GM12878 (cell line): ENCODE results near the gene TNFRSF8. TPM values are rescaled to one million over a fixed set of nuclear protein-coding genes. Genes with fewer than 3 reads are reported as not detected.

Experiments used
- ATF2 ChIP-seq: IDR thresholded peaks from 2 replicates; pipeline ENCODE4 v1.6.1; 2012; ENCODE audit warnings: low read length, inconsistent platforms
- ATF3 ChIP-seq: IDR thresholded peaks from 2 replicates; pipeline ENCODE4 v1.6.1; 2011; ENCODE audit warnings: low read depth, mild to moderate bottlenecking, low read length, moderate library complexity, borderline replicate concordance; ENCODE audit errors: extremely low read depth
- BCLAF1 ChIP-seq: fragments of 450-650 bp; IDR thresholded peaks from 2 replicates; pipeline ENCODE4 v1.6.1; 2017; ENCODE audit warnings: antibody characterized with exemption, mild to moderate bottlenecking, moderate library complexity
- CBX3 ChIP-seq: fragments of 200-600 bp; sonication (generic); IDR thresholded peaks from 2 replicates; pipeline ENCODE4 v1.6.1; 2016; ENCODE audit warnings: low read depth, borderline replicate concordance
- EP300 ChIP-seq, 2 experiments: fragments of 150-350 bp in 1 of 2; IDR thresholded peaks; 2 replicates each; pipeline ENCODE4 v1.6.1; 2011 to 2012; ENCODE audit warnings: low read depth in 2 of 2, low read length in 2 of 2, borderline replicate concordance in 1 of 2, improper control_type of control experiment in 1 of 2, inconsistent platforms in 1 of 2; ENCODE audit not compliant: control insufficient read depth in 1 of 2
- FOS ChIP-seq: IDR thresholded peaks from 3 replicates; pipeline ENCODE4 v1.6.1; 2011; ENCODE audit warnings: borderline replicate concordance; ENCODE audit not compliant: insufficient read length; ENCODE audit errors: extremely low read depth
- GABPA ChIP-seq: IDR thresholded peaks from 2 replicates; pipeline ENCODE4 v1.6.1; 2014; ENCODE audit warnings: antibody characterized with exemption, low read depth, mild to moderate bottlenecking, inconsistent platforms
- HSF1 ChIP-seq: fragments of 150-350 bp; IDR thresholded peaks from 2 replicates; pipeline ENCODE4 v1.6.1; 2014; ENCODE audit warnings: mild to moderate bottlenecking, low read depth, low read length
- IRF4 ChIP-seq: IDR thresholded peaks from 2 replicates; pipeline ENCODE4 v1.6.1; 2011; ENCODE audit warnings: low read depth, low read length
- POLR2AphosphoS5 ChIP-seq: IDR thresholded peaks from 2 replicates; pipeline ENCODE4 v1.6.1; 2011; ENCODE audit warnings: mild to moderate bottlenecking, low read length, inconsistent platforms
- RBBP5 ChIP-seq: fragments of 200-600 bp; sonication (generic); conservative IDR thresholded peaks from 2 replicates; pipeline ENCODE4 v1.6.1; 2016
- RELA ChIP-seq: fragments of 450-650 bp; IDR thresholded peaks from 2 replicates; pipeline ENCODE4 v1.8.0; 2014; ENCODE audit warnings: borderline replicate concordance; ENCODE audit not compliant: partially characterized antibody
- REST ChIP-seq: IDR thresholded peaks from 2 replicates; pipeline ENCODE4 v1.6.1; 2012; ENCODE audit warnings: mild to moderate bottlenecking, low read depth, low read length
- TCF7 ChIP-seq: IDR thresholded peaks from 2 replicates; pipeline ENCODE4 v1.6.1; 2014; ENCODE audit warnings: antibody characterized with exemption, borderline replicate concordance
- ZNF687 ChIP-seq: fragments of 450-650 bp; IDR thresholded peaks from 2 replicates; pipeline ENCODE4 v1.6.1; 2017; ENCODE audit warnings: mild to moderate bottlenecking, moderate library complexity
- polyA plus RNA-seq, 11 experiments: library from polyadenylated mRNA; depleted of rRNA in 4 of 11; unstranded in 6 of 11; stranded (reverse) in 5 of 11; fragments of >200 nt; fragmentation: Nextera tagmentation in 4 of 11; fragmentation: Illumina TruSeq in 1 of 11; extraction: Ambion mirVana in 4 of 11; extraction: Trizol in 1 of 11; gene quantifications; 1 replicate in 1 of 11; 2 replicates in 10 of 11; pipeline versions ENCODE4 v1.2.1 to v1.2.3, GENCODE V29; 2011 to 2016; ENCODE audit warnings: inconsistent platforms in 2 of 11, missing spikeins in 2 of 11, low read depth in 1 of 11
- total RNA-seq, 4 experiments: library from RNA; depleted of rRNA in 3 of 4; stranded (reverse); fragments of >200 nt in 3 of 4; fragmentation: Illumina TruSeq in 1 of 4; extraction: Trizol in 1 of 4; gene quantifications; 2 replicates each; pipeline versions ENCODE4 v1.2.1 to v1.2.3, GENCODE V29; 2013 to 2021

The TNFRSF8 gene
- total and polyA plus RNA-seq, 10 of the 15 experiments (the other 5 are each of a cell fraction or from before 2014, with no cell fraction given): 9.8 to 114 (median 58.8) TPM

GRCh38 chr1:12166834-12167492, 103.9 kb downstream of the TNFRSF8 start, which contains the start of gene TNFRSF1B (continued):
- TF ChIP-seq REST: no peak
- TF ChIP-seq ATF3: no peak
- peak; percentile 88 for TF ChIP-seq POLR2AphosphoS5
- TF ChIP-seq HSF1: no peak
- TF ChIP-seq TCF7: no peak
- peak; percentile 95 for TF ChIP-seq ZNF687
- no peak for TF ChIP-seq FOS
- TF ChIP-seq RBBP5: no peak
- peak; percentile 57; the same call in 1 of the 2 replicates for TF ChIP-seq BCLAF1
- no peak for TF ChIP-seq CBX3
- TF ChIP-seq ATF2: no peak
- no peak for TF ChIP-seq IRF4
- TF ChIP-seq GABPA: no peak
- TF ChIP-seq EP300 (IDR thresholded peaks at IDR 0.05; ENCODE audit: borderline replicate concordance in 1 of 2, control insufficient read depth in 1 of 2, low read depth in 2 of 2, low read length in 2 of 2): no peak
- peak; percentile 34 for TF ChIP-seq RELA
